ENCODE measurements around the gene PPP4R3B.

The PPP4R3B gene

DNA sequence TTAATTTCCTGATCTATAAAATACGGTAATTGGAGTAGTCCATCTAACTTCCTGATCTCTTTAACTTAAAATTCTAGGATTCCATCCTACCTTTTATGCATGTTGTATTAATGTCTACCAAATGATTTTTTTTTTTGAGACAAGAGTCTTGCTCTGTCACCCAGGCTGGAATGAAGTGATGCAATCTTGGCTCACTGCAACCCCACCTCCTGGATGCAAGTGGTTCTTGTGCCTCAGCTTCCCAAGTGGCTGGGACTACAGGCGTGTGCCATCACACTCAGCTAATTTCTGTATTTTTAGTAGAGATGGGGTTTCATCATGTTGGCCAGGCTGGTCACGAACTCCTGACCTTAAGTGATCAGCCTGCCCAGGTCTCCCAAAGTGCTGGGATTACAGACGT lies 50.1 kb downstream of the PPP4R3B start:
- DNase-seq (ENCODE audit: low read depth), result no peak
- TF ChIP-seq MYC (IDR thresholded peaks at IDR 0.05; ENCODE audit: low read depth, low read length) (no peak), POLR2A (IDR thresholded peaks at IDR 0.05; ENCODE audit: extremely low read depth, insufficient read length) (no peak)
- TF ChIP-seq, protein P1, sequence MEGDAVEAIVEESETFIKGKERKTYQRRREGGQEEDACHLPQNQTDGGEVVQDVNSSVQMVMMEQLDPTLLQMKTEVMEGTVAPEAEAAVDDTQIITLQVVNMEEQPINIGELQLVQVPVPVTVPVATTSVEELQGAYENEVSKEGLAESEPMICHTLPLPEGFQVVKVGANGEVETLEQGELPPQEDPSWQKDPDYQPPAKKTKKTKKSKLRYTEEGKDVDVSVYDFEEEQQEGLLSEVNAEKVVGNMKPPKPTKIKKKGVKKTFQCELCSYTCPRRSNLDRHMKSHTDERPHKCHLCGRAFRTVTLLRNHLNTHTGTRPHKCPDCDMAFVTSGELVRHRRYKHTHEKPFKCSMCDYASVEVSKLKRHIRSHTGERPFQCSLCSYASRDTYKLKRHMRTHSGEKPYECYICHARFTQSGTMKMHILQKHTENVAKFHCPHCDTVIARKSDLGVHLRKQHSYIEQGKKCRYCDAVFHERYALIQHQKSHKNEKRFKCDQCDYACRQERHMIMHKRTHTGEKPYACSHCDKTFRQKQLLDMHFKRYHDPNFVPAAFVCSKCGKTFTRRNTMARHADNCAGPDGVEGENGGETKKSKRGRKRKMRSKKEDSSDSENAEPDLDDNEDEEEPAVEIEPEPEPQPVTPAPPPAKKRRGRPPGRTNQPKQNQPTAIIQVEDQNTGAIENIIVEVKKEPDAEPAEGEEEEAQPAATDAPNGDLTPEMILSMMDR (IDR thresholded peaks at IDR 0.05; ENCODE audit: low read depth, low read length), result no peak
- TF ChIP-seq, protein P2, sequence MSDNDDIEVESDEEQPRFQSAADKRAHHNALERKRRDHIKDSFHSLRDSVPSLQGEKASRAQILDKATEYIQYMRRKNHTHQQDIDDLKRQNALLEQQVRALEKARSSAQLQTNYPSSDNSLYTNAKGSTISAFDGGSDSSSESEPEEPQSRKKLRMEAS (IDR thresholded peaks at IDR 0.05; ENCODE audit: low read depth, low read length), result no peak
- no peak overlapping the region for H3K4me3 ChIP-seq (ENCODE audit: low read depth, low read length)

DNA sequence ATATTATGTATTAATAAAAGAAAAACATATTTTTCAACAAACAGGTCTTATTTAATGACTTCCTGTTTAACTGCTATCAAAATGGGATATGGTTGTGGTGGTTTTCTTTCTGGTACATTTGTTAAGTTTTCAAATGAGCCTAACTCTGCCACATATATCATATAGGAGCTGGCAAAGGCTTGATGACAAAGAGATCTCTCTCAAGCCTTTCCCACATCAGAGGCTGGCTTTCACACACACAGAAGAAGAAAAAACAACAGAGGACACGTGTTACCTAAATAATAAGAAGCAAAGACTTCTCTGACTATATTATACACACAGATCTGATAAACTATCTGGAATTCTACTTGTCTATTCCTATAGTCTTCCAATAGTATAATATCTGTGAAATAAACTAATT lies 51.8 kb downstream of the PPP4R3B start:
- no peak for TF ChIP-seq POLR2A (IDR thresholded peaks at IDR 0.05; ENCODE audit: extremely low read depth, insufficient read length)
- no peak for TF ChIP-seq MYC (IDR thresholded peaks at IDR 0.05; ENCODE audit: low read depth, low read length)
- no peak for DNase-seq (ENCODE audit: low read depth)

DNA sequence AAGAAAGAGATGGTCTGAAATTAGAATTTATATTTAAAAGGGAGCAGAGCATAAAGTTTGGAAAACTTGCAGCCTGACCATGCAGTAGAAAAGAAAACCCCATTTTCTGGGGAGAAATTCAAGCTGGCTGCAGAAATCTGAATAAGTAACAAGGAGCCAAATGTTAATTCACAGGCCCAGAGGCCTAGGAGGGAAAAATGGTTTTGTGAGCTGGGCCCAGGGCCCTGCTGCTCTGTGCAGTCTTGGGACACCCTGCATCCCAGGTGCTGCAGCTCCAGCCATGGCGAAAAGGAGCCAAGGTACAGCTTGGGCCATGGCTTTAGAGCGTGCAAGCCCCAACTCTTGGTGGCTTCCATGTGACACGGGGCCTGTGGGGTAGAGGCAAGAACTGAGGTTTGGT lies 56.6 kb downstream of the PPP4R3B start:
- TF ChIP-seq, protein P1 (IDR thresholded peaks at IDR 0.05; ENCODE audit: low read depth, low read length), result no peak
- TF ChIP-seq POLR2A (IDR thresholded peaks at IDR 0.05; ENCODE audit: extremely low read depth, insufficient read length) (no peak), MYC (IDR thresholded peaks at IDR 0.05; ENCODE audit: low read depth, low read length) (no peak)
- TF ChIP-seq, protein P2 (IDR thresholded peaks at IDR 0.05; ENCODE audit: low read depth, low read length), result no peak
- no peak overlapping the region for H3K4me3 ChIP-seq (ENCODE audit: low read depth, low read length)

More for the DNA sequence above, 51.8 kb downstream of the PPP4R3B start:
- no peak overlapping the region for H3K4me3 ChIP-seq (ENCODE audit: low read depth, low read length)

DNA sequence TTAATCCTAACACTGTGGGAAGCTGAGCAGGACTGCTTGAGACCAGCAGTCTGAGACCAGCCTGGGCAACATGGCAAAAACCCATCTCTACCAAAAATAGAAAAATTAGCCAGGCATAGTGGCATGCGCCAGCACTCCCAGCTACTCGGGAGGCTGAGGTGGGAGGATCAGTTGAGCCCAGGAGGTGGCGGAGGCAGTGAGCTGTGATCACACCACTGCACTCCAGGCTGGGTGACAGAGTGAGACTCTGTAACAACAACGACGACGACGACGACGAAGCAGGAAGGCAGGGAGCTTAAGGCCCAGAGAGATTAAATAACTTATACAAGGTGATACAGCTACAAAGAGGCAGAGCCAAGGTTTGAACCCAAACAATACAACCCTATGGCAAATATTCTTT lies 60.6 kb downstream of the PPP4R3B start:
- TF ChIP-seq, protein P1 (IDR thresholded peaks at IDR 0.05; ENCODE audit: low read depth, low read length), result no peak
- TF ChIP-seq MYC (IDR thresholded peaks at IDR 0.05; ENCODE audit: low read depth, low read length) (no peak), POLR2A (IDR thresholded peaks at IDR 0.05; ENCODE audit: extremely low read depth, insufficient read length) (no peak)
- TF ChIP-seq, protein P2 (IDR thresholded peaks at IDR 0.05; ENCODE audit: low read depth, low read length), result no peak
- no peak overlapping the region for H3K4me3 ChIP-seq (ENCODE audit: low read depth, low read length)
- no peak for DNase-seq (ENCODE audit: low read depth)

More for the DNA sequence above, 56.6 kb downstream of the PPP4R3B start:
- DNase-seq (ENCODE audit: low read depth), result no peak

DNA sequence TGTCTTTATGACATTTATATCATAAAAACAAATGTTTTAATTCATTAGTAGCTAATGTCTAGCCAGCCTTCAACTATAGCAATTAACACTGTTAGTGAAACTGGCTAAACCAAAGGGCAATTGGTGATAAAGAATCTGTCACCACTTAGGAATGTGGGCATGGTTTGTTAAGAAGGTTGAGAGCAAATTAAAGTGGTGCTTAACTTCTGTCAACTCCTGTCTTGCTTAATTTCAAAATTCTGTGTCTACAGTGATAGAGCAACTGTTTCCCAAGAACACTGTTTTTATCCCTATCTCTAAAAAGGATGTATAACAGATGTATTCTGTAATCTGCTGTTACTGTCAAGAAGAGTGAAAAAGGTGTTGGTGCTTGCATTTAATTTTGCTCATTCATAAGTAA lies 61.4 kb downstream of the PPP4R3B start:
- no peak for DNase-seq (ENCODE audit: low read depth)
- H3K4me3 ChIP-seq (ENCODE audit: low read depth, low read length), result no peak overlapping the region
- no peak for TF ChIP-seq POLR2A (IDR thresholded peaks at IDR 0.05; ENCODE audit: extremely low read depth, insufficient read length)
- no peak for TF ChIP-seq MYC (IDR thresholded peaks at IDR 0.05; ENCODE audit: low read depth, low read length)
- TF ChIP-seq, protein P1 (IDR thresholded peaks at IDR 0.05; ENCODE audit: low read depth, low read length), result no peak
- TF ChIP-seq, protein P2 (IDR thresholded peaks at IDR 0.05; ENCODE audit: low read depth, low read length), result no peak

DNA sequence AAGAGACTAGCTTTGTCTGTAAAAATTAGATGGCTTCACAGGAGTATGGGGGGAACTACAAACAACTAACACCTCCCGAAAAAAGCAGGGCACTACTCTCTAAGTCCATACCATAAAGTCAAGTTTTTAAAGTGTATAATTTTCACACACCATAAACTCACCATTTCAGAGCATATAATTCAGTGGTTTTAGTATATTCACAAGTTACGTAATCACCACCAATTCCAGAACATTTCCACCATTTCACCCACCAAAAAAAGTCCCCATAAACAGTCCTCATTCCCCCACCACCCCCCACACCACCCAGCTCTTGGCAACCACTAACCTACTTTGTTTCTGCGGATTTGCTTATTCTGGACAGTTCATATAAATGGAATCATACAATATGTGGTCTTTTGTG lies 64.1 kb downstream of the PPP4R3B start:
- TF ChIP-seq, protein P1 (IDR thresholded peaks at IDR 0.05; ENCODE audit: low read depth, low read length), result no peak
- TF ChIP-seq MYC (IDR thresholded peaks at IDR 0.05; ENCODE audit: low read depth, low read length), result no peak
- TF ChIP-seq, protein P2 (IDR thresholded peaks at IDR 0.05; ENCODE audit: low read depth, low read length), result no peak
- TF ChIP-seq POLR2A (IDR thresholded peaks at IDR 0.05; ENCODE audit: extremely low read depth, insufficient read length), result no peak
- H3K4me3 ChIP-seq (ENCODE audit: low read depth, low read length), result no peak overlapping the region
- DNase-seq (ENCODE audit: low read depth), result no peak

Measured in NB4 (cell line).